ENCODE measurements around the gene APBB2. TPM values are rescaled to one million over a fixed set of nuclear protein-coding genes. Genes with fewer than 3 reads are reported as not detected.

The APBB2 gene
- total and polyA plus RNA-seq, 2 of the 8 experiments (the other 6 are each of a cell fraction or from before 2014, with no cell fraction given), result 58.7 to 59.4 TPM

DNA sequence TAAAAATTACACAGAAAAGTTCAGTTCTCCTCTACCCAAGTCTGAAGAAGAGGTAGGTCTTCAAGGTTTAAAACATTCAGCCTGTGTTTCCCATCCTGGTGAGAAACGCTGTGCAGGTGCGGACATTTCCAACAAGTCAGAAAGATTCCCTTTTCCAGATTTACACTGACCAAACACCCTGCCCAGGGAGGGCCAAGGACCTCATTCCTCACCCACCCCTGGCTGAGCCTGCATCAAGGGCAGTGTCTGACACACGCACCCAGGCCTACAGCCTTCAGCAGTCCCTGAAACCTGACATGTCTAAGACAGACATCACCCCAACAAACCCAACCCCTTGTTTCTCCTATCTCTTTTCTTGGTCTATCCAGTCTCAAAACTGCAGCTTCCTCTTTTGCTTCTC, 105.9 kb downstream of the APBB2 start:
- H3K36me3 ChIP-seq (ENCODE audit: control insufficient read depth in 2 of 4, insufficient read depth in 4 of 4, low read length in 3 of 4), result 0 out of 8 replicates have a peak, but pooled peaks cover 0 to 6% (median 0%) of the 10 kb centered on the region in 4 experiments
- POLR2A ChIA-PET (ENCODE audit: partially characterized antibody), result no interaction called here
- peaks cover 3 to 7% of the 10 kb centered on the region in 2 experiments; a peak in 2 of 4 replicates for H3K9me3 ChIP-seq (ENCODE audit: insufficient read depth in 2 of 2, low read depth in 1 of 2, low read length in 1 of 2)
- H2BK20ac ChIP-seq (ENCODE audit: low read length), result no peak overlapping the region
- no peak overlapping the region for H2BK15ac ChIP-seq (ENCODE audit: low read length)
- H3K23me2 ChIP-seq (ENCODE audit: low read depth, low read length), result no peaks in the 10 kb centered on the region
- H2AFZ ChIP-seq (ENCODE audit: low read length), result no peak overlapping the region
- peaks cover 0 to 5% of the 10 kb centered on the region in 2 experiments; a peak in 2 of 4 replicates for H3K79me2 ChIP-seq (ENCODE audit: control insufficient read depth in 1 of 2, insufficient read depth in 2 of 2, low read length in 2 of 2)
- no peak overlapping the region for H3K4me2 ChIP-seq (ENCODE audit: insufficient read depth in 1 of 2, low read depth in 2 of 2, low read length in 2 of 2)
- H3K79me1 ChIP-seq (ENCODE audit: low read depth, low read length), result no peaks in the 10 kb centered on the region; the same call in 1 of the 2 replicates
- H4K91ac ChIP-seq (replicated peaks; ENCODE audit: insufficient read length, low read length), result no peak overlapping the region
- H3K27ac ChIP-seq (ENCODE audit: low read depth, low read length), result no peak overlapping the region
- H3K18ac ChIP-seq (ENCODE audit: extremely low read depth, low read length), result no peak overlapping the region
- no peak overlapping the region for H3K4ac ChIP-seq (replicated peaks; ENCODE audit: insufficient read length, low read depth, low read length)
- H4K8ac ChIP-seq (ENCODE audit: extremely low read depth, insufficient read depth, low read length), result no peak overlapping the region
- no peak overlapping the region for H2BK120ac ChIP-seq (replicated peaks; ENCODE audit: low read depth, low read length)
- WGBS, 2 experiments (ENCODE audit: extremely low coverage in 1 of 2, insufficient coverage in 1 of 2, insufficient read length in 1 of 2, insufficient replicate concordance in 2 of 2, low coverage in 1 of 2, low lambda C conversion rate in 2 of 2, missing lambda C conversion rate in 1 of 2), result 96% methylated on average over 3 of the region's 3 CpGs; no CpG with 5 or more reads in 1 of the 2 experiments
- no peak overlapping the region for H3K14ac ChIP-seq (ENCODE audit: insufficient read length)
- H4K20me1 ChIP-seq (replicated peaks in 1 of 2; ENCODE audit: control insufficient read depth in 1 of 2, insufficient read depth in 2 of 2, low read length in 2 of 2), result no peaks in the 10 kb centered on the region
- no peak overlapping the region for H3K56ac ChIP-seq (replicated peaks; ENCODE audit: insufficient read length, low read depth, low read length)
- no peaks in the 10 kb centered on the region; a peak in 1 of 7 replicates for H3K4me1 ChIP-seq (replicated peaks in 1 of 4; ENCODE audit: control insufficient read depth in 3 of 4, insufficient read depth in 4 of 4, low read length in 3 of 4)
- FAIRE-seq, result no peak
- CTCF ChIA-PET (ENCODE audit: partially characterized antibody), result no interaction called here
- H2AK5ac ChIP-seq (ENCODE audit: low read depth, low read length), result peak overlapping the region; percentile 39; the same call in 1 of the 2 replicates
- no peak overlapping the region for H4K5ac ChIP-seq (ENCODE audit: insufficient read length, low read depth, low read length)
- no peak overlapping the region for H3K9ac ChIP-seq (replicated peaks in 1 of 4; ENCODE audit: extremely low read depth in 1 of 4, low read depth in 3 of 4, low read length in 3 of 4)
- H3K27me3 ChIP-seq (replicated peaks in 1 of 4; ENCODE audit: control insufficient read depth in 3 of 4, extremely low read depth in 1 of 4, insufficient read depth in 3 of 4, low read length in 3 of 4), result no peaks in the 10 kb centered on the region
- no peak overlapping the region for H2BK5ac ChIP-seq (ENCODE audit: low read depth, low read length)
- H2BK12ac ChIP-seq (ENCODE audit: low read depth, low read length), result no peak overlapping the region
- H3K4me3 ChIP-seq (ENCODE audit: extremely low read depth in 1 of 4, insufficient read depth in 2 of 4, low read depth in 3 of 4, low read length in 4 of 4), result no peak overlapping the region
- no peak overlapping the region for H3K23ac ChIP-seq (ENCODE audit: insufficient read length)
- no peak for DNase-seq (ENCODE audit: low read depth in 1 of 2, low spot score in 2 of 2)
- TF ChIP-seq E2F6 (IDR thresholded peaks at IDR 0.05) (no peak), SP2 (IDR thresholded peaks at IDR 0.05; ENCODE audit: low read length) (no peak), JUN (IDR thresholded peaks at IDR 0.05; ENCODE audit: low read depth, low read length) (no peak), SUZ12 (IDR thresholded peaks at IDR 0.05; ENCODE audit: low read length) (no peak)

Measured in H1 (cell line).